GM12872 (cell line): ENCODE results near the gene PLVAP.

Experiments
- TF ChIP-seq, protein P1 (sequence below): IDR thresholded peaks from 3 replicates; pipeline ENCODE4 v1.5.1; 2011; ENCODE audit warnings: low read depth, mild to moderate bottlenecking, low read length, moderate library complexity; ENCODE audit not compliant: insufficient read depth

PLVAP gene

DNA sequence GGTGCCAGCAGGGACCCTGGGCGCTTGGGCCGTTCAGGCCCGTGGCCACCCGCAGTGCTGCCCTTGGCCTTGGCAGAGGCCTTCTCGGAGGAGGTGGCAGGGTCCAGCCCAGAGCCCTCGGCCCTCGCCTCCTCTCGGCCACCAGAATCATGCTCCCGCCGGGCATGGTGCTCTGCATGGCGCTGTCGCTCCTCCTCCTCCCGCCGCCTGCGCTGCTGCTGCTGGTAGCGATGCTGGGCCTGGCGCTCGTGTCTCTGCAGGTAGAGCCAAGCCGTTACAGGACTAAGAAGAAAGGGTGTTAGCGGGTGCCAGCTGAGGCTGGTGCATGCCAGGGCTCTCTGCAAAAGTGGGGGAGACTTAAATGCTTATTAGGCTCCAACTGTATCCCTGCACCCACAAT is 52.0 kb downstream of the PLVAP start:
- TF ChIP-seq, protein P1, sequence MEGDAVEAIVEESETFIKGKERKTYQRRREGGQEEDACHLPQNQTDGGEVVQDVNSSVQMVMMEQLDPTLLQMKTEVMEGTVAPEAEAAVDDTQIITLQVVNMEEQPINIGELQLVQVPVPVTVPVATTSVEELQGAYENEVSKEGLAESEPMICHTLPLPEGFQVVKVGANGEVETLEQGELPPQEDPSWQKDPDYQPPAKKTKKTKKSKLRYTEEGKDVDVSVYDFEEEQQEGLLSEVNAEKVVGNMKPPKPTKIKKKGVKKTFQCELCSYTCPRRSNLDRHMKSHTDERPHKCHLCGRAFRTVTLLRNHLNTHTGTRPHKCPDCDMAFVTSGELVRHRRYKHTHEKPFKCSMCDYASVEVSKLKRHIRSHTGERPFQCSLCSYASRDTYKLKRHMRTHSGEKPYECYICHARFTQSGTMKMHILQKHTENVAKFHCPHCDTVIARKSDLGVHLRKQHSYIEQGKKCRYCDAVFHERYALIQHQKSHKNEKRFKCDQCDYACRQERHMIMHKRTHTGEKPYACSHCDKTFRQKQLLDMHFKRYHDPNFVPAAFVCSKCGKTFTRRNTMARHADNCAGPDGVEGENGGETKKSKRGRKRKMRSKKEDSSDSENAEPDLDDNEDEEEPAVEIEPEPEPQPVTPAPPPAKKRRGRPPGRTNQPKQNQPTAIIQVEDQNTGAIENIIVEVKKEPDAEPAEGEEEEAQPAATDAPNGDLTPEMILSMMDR, result no peak

DNA sequence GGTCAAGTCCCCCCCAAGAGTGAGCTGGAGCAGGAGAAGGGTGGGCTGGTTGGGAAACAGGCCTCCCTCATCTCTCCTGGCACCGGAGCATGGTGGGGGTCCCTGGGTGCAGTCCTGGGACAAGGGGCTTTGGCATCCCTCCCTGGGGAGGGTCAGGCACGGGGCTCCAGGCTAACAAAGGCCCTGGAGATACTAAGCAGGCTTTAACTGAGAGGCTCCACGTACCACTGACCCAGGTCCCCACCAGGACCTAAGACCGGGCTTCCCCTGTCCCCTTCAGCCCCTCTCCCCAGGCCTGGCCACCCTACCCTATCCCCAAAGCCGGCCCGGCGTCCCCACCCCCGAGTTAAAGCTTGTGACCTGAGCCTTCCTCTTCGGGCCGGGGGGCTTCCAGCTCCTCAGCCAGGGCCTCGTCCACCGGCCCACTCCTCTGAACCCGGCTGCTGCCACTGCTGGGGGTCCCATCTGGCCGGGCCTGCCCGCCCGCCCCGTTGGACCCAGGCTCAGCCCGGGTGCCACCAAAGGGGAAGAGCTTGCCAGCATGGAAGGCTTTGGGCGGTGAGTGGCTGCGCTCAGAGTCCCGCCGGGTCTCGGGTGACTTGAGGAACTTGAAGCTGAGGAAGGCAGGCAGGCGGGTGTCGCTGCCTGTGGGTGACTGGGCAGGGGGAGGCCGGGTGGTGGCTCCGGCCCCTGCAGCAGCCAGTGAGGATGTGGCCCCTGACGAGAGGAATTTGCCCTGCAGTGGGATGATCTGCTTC is 52.6 kb downstream of the PLVAP start:
- TF ChIP-seq, protein P1, result no peak

DNA sequence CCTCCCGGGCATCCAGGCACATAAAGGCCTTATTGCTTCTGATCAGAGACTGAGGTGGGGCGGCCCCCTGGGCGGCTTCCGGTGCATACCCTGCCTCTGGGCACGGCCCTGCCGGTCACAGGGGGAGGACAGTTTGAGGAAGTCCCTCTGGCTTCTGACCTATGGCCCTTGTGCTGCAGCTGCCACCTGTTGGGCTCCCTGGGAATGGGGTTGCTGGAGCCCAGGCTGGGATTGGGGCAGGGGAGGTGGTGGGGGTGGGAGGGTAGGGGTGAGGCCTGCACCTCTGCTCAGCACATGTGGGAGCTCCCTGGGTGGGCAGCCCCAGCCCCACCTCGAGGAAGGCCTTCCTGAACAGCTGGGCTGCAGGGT is 53.2 kb downstream of the PLVAP start:
- TF ChIP-seq, protein P1, result no peak

DNA sequence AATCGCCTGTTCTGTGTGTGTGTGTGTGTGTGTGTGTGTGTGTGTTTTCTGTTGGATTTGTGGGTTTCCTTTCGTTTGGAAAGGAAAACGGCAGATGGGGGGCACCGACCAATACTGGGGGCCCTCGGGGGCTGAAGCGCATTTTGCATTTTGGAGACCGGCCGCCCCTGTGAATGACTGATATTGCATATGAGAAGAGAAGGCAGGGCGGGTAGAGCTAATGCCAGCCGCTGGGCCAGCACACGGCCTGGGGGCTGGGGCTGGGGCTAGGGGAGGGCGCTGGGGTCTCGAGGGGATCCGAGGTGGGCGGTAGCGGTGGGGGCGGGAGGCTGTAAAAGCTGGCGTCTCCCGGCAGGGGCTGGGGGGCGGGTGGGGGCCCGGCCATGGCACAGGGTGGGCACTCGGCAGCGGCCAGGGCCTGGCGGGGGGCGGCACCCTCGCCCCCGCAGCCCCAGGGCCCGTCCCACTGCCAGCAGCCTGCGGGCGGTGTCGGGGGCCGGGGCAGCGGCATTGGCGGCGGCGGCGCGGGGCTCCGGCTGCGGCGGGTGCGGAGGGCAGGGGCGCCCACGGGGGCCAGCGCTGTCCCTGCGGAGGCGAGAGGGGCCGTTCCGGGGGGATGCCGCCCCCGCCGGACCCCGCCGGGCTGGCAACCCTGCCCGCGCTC is 53.7 kb downstream of the PLVAP start:
- TF ChIP-seq, protein P1, result no peak

DNA sequence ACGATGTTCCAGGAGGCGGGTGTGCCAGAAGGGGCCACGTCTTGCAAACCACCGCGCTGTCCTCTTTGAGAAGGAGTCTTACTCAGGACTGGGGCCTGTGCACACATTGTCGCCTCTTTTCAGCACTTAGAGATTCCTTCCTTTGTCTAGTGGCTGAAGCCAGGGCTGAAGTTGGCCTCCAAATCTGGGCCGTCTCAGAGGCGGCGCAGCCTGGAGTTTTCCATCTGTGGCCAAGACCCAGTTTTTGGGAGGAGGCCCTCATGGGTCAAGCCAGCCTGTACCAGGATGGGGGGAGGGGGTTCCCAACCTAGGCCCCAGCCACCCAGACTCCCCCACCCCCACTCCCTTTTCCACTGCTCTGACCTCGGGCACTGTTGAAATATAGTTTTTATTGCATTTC is 54.3 kb downstream of the PLVAP start:
- TF ChIP-seq, protein P1, result no peak

DNA sequence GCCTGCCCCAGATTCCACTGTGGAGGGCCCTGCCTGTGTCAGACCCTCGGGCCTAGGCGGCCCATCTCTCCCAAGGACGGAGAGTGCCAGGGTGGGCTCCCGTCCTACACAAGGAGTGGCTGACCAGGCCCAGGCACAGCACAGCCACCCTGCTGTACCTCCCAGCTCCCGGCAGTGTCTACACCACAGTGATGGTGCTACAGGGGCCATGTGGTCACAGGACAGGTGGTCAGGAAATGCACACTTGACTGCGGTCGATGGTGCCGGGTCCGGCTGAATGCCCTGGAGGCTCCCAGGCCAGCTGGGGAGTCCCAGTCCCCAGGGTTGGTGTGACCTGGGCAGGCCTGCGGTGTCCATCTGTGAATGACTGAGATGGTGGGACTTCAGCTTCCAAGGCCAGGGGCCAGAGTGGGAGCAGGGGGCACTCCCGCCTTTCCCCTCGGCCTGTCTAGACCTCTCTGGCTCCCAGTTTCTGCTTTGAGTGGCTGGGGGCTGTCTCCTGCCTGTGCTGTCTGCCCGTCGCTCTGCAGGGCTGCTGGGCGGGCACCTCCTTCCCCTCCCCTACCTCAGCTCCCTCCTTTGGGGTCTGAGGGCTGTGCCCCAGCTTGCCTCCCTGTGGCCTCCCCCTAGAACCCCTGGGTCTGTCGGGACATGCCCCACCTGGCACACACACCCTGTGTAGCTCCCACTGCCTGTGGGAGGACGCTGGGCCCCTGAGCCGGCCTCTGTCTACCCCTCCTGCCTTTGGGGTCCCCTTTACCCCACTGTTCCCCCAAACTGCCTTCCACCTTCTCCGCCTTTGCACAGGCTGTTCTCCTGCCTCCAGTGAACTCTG is 55.3 kb downstream of the PLVAP start:
- TF ChIP-seq, protein P1, result no peak

DNA sequence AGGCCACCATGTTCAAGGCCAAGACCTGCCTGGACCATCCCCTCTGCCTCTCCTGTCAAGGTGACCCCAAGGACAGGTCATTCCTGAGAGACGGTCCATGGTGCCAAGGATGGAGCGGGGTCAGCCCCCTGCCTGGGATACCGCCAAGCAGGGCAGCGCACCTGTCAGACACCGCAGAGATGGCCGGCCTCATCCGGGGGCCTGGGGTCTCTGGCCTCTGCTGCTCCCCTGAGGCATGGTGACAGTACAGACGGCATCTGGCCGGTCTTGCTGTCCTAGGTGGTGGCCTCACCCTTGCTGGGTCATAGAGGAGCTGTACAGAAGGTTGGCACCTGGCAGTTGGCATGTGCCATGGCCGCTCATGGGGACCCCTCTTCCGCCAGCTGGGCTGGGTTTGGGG is 56.7 kb downstream of the PLVAP start:
- TF ChIP-seq, protein P1, result no peak
